Transverse colon (tissue), 4 donors: ENCODE results near the gene SVBP. TPM values are rescaled to one million over a fixed set of nuclear protein-coding genes. Genes with fewer than 3 reads are reported as not detected.

Experiments
- DNase-seq: peaks from one replicate; pipeline ENCODE4 v3.0.0-alpha.2; 2019
- H3K27ac ChIP-seq, 4 donors: fragments of 200-600 bp; sonication (generic); 2 replicates each; pipeline ENCODE4 v1.5.1; 2016 to 2018; ENCODE audit warnings: inconsistent platforms in 4 of 4
- H3K27me3 ChIP-seq: fragments of 200-600 bp; sonication (generic); 2 replicates; pipeline ENCODE4 v1.5.1; 2017; ENCODE audit warnings: inconsistent platforms
- H3K36me3 ChIP-seq, 4 donors: fragments of 200-600 bp; sonication (generic); 2 replicates each; pipeline ENCODE4 v1.5.1; 2017 to 2019; ENCODE audit warnings: inconsistent platforms in 4 of 4
- H3K4me1 ChIP-seq, 4 donors: fragments of 200-600 bp; sonication (generic); 2 replicates each; pipeline ENCODE4 v1.5.1; 2017 to 2020; ENCODE audit warnings: inconsistent platforms in 4 of 4
- H3K4me3 ChIP-seq, 4 donors: fragments of 200-600 bp; sonication (generic); 1 replicate in 1 of 4; 2 replicates in 3 of 4; pipeline versions ENCODE4 v1.5.1 to v1.6.1; 2017 to 2019; ENCODE audit warnings: inconsistent platforms in 4 of 4
- H3K9me3 ChIP-seq, 2 donors: fragments of 200-600 bp; sonication (generic); 2 replicates each; pipeline ENCODE4 v1.5.1; 2017 to 2019; ENCODE audit warnings: inconsistent platforms in 2 of 2
- CTCF ChIP-seq, 5 experiments: fragments of 200-600 bp in 3 of 5; fragments of 450-650 bp in 2 of 5; sonication (generic) in 3 of 5; IDR thresholded peaks; 1 replicate in 2 of 5; 2 replicates in 3 of 5; pipeline ENCODE4 v1.5.1; 2016 to 2017; ENCODE audit warnings: antibody characterized with exemption in 5 of 5, inconsistent platforms in 3 of 5, mild to moderate bottlenecking in 2 of 5, moderate library complexity in 1 of 5
- EP300 ChIP-seq: sonication (generic); formaldehyde crosslinking; IDR thresholded peaks from one replicate; pipeline ENCODE4 v1.6.1; 2017; ENCODE audit warnings: antibody characterized with exemption, low read depth
- POLR2A ChIP-seq: fragments of 450-650 bp; IDR thresholded peaks from one replicate; pipeline ENCODE4 v1.6.1; 2016; ENCODE audit warnings: antibody characterized with exemption, mild to moderate bottlenecking, moderate library complexity
- POLR2AphosphoS5 ChIP-seq, 3 donors: sonication (generic); formaldehyde crosslinking; IDR thresholded peaks; one replicate each; pipeline ENCODE4 v1.6.1; 2016; ENCODE audit warnings: antibody characterized with exemption in 3 of 3
- WGBS, 2 donors: methylation state at CpG; one replicate each; pipeline ENCODE4 v1.1.5; 2018; ENCODE audit warnings: low coverage in 1 of 2; 5-methylcytosine and 5-hydroxymethylcytosine counted together
- in situ Hi-C, 4 donors: fragments of 200-750 bp; cut with MboI; loops; one replicate each; pipeline versions ENCODE4 v1.15.0 to v1.15.1; 2017; ENCODE audit warnings: low sequenced_read_pairs in 3 of 4, low pct_ligation_motif_present in 1 of 4, low pct_unique_long_range_greater_than_20kb in 1 of 4
- intact Hi-C: fragments of 100-400 bp; cut with DNase I; formaldehyde crosslinking; loops from one replicate; pipeline ENCODE4 v1.15.1; 2023; ENCODE audit warnings: low total_unique reads
- total RNA-seq, 4 donors: library from RNA; depleted of rRNA; stranded (reverse); fragments of >200 nt; gene quantifications; one replicate each; pipeline ENCODE4 v1.1.0, GENCODE V29; 2016

SVBP gene
- total RNA-seq, 4 donors from 2014 or later, result 15.3 to 33.3 (median 17.6) TPM

- intact Hi-C loops (no loop called here), in situ Hi-C loops (loop anchor here in 1 of 4 donors (25.0 kb wide), 1 partner anchor 282 kb away; no protein-coding TSS in a partner anchor)
- Histone ChIP-seq H3K4me1 (peaks cover 0 to 5% (median 4%) of the 10 kb centered on the region in 4 donors), H3K4me3 (no peak overlapping the region), H3K27me3 (no peaks in the 10 kb centered on the region), H3K36me3 (peaks cover 0 to 26% (median 11%) of the 10 kb centered on the region in 4 donors), H3K9me3 (no peaks in the 10 kb centered on the region), H3K27ac (no peak overlapping the region)
- no peak for TF ChIP-seq CTCF (IDR thresholded peaks at IDR 0.05)
- no peak for TF ChIP-seq POLR2AphosphoS5 (IDR thresholded peaks at IDR 0.05)
- no peak for TF ChIP-seq EP300
- no peak for TF ChIP-seq POLR2A
- 100% methylated on average over 1 of the region's 1 CpG for WGBS, 2 donors
- DNase-seq, result no peak
Measured at GRCh38 chr1:42780176-42780575, 37.0 kb downstream of the SVBP start.

GRCh38 chr1:42779725-42780124 lies 37.5 kb downstream of the SVBP start:
- TF ChIP-seq EP300, result no peak
- no peak for TF ChIP-seq POLR2AphosphoS5 (IDR thresholded peaks at IDR 0.05)
- TF ChIP-seq POLR2A, result no peak
- no peak for TF ChIP-seq CTCF (IDR thresholded peaks at IDR 0.05)
- WGBS, 2 donors, result 42 to 49% methylated on average over 2 of the region's 2 CpGs
- Histone ChIP-seq H3K27ac (no peak overlapping the region), H3K4me3 (no peak overlapping the region), H3K36me3 (peaks cover 0 to 30% (median 13%) of the 10 kb centered on the region in 4 donors), H3K27me3 (no peaks in the 10 kb centered on the region), H3K9me3 (no peaks in the 10 kb centered on the region), H3K4me1 (peaks cover 0 to under 1% (median 0%) of the 10 kb centered on the region in 4 donors)
- intact Hi-C loops (loop anchor here (10.0 kb wide), 1 partner anchor 65 kb away; the partner anchor contains the start of gene ZNF691), in situ Hi-C loops (loop anchor here in 3 of 4 donors (10.0 to 25.0 kb wide), 2 partner anchors 283 to 295 kb away; no protein-coding TSS in a partner anchor)
- DNase-seq, result no peak

GRCh38 chr1:42777852-42778251 lies 39.3 kb downstream of the SVBP start:
- intact Hi-C loops (loop anchor here (10.0 kb wide), 1 partner anchor 67 kb away; the partner anchor contains the start of gene ZNF691), in situ Hi-C loops (loop anchor here in 3 of 4 donors (10.0 to 25.0 kb wide), 2 partner anchors 284 to 297 kb away; no protein-coding TSS in a partner anchor)
- Histone ChIP-seq H3K4me1 (no peaks in the 10 kb centered on the region), H3K27ac (no peak overlapping the region), H3K9me3 (no peaks in the 10 kb centered on the region), H3K36me3 (peaks cover 0 to 41% (median 16%) of the 10 kb centered on the region in 4 donors), H3K4me3 (no peak overlapping the region), H3K27me3 (no peaks in the 10 kb centered on the region)
- TF ChIP-seq EP300 (no peak), CTCF (IDR thresholded peaks at IDR 0.05) (peak; percentile 46 to 55 (median 51)), POLR2A (no peak), POLR2AphosphoS5 (IDR thresholded peaks at IDR 0.05) (no peak)
- DNase-seq, result no peak

GRCh38 chr1:42776502-42776901 lies 40.7 kb downstream of the SVBP start:
- in situ Hi-C loops (loop anchor here in 3 of 4 donors (10.0 to 25.0 kb wide), 2 partner anchors 286 to 298 kb away; no protein-coding TSS in a partner anchor), intact Hi-C loops (loop anchor here (10.0 kb wide), 1 partner anchor 68 kb away; the partner anchor contains the start of gene ZNF691)
- H3K27ac ChIP-seq, result no peak overlapping the region
- H3K4me3 ChIP-seq, result no peak overlapping the region
- H3K36me3 ChIP-seq, result peaks cover 0 to 41% (median 16%) of the 10 kb centered on the region in 4 donors
- TF ChIP-seq POLR2AphosphoS5 (IDR thresholded peaks at IDR 0.05) (no peak), CTCF (IDR thresholded peaks at IDR 0.05) (no peak), POLR2A (no peak), EP300 (no peak)
- no peaks in the 10 kb centered on the region for H3K9me3 ChIP-seq
- H3K27me3 ChIP-seq, result no peaks in the 10 kb centered on the region
- WGBS, 2 donors, result 94 to 95% methylated on average over 5 to 6 of the region's 6 CpGs
- no peak for DNase-seq
- no peaks in the 10 kb centered on the region for H3K4me1 ChIP-seq
